Activated naive CD4-positive, alpha-beta T cell treated with anti-CD3 and anti-CD28 coated beads, Interleukin-2, amount 10 ng/mL, durations not matched to agents 7 days and 5 days (primary cell): Measurements from ENCODE around the gene SLC17A2.

Experiments
- CTCF ChIA-PET: fragments of 350-600 bp; sonication (Branson Sonifier 250); formaldehyde crosslinking; loops from one replicate; lab custom pipeline; 2021; ENCODE audit warnings: antibody characterized with exemption; lab: Charles Lee
- DNase-seq: peaks from one replicate; pipeline ENCODE4 v3.0.0-alpha.2; 2020
- H3K27ac Mint-ChIP-seq: one replicate; pipeline ENCODE4 v1.8.0; 2021; ENCODE audit warnings: mild to moderate bottlenecking, moderate library complexity, mixed read lengths
- H3K27me3 Mint-ChIP-seq: one replicate; pipeline ENCODE4 v1.8.0; 2021; ENCODE audit warnings: mild to moderate bottlenecking, mixed read lengths
- H3K36me3 Mint-ChIP-seq: one replicate; pipeline ENCODE4 v1.8.0; 2021; ENCODE audit warnings: mixed read lengths
- H3K4me1 Mint-ChIP-seq: one replicate; pipeline ENCODE4 v1.8.0; 2021; ENCODE audit warnings: mixed read lengths
- H3K4me3 Mint-ChIP-seq: one replicate; pipeline ENCODE4 v1.8.0; 2021; ENCODE audit warnings: mild to moderate bottlenecking, moderate library complexity, mixed read lengths
- H3K9me3 Mint-ChIP-seq: one replicate; pipeline ENCODE4 v1.8.0; 2021; ENCODE audit warnings: mixed read lengths

The SLC17A2 gene

GRCh38 chr6:25919657-25920056 lies 10.8 kb downstream of the SLC17A2 start:
- CTCF ChIA-PET, result interaction anchor here (1.1 to 1.4 kb wide), 2 partner anchors 131 to 201 kb away, joined by 3 read pairs; no protein-coding TSS in a partner anchor
- H3K36me3 Mint-ChIP-seq, result no peaks in the 10 kb centered on the region
- H3K4me3 Mint-ChIP-seq, result no peak overlapping the region
- H3K27me3 Mint-ChIP-seq, result no peaks in the 10 kb centered on the region
- H3K9me3 Mint-ChIP-seq, result no peaks in the 10 kb centered on the region
- H3K27ac Mint-ChIP-seq, result no peak overlapping the region
- DNase-seq, result no peak
- H3K4me1 Mint-ChIP-seq, result no peaks in the 10 kb centered on the region

GRCh38 chr6:25918083-25918683 lies 12.3 kb downstream of the SLC17A2 start:
- H3K4me3 Mint-ChIP-seq, result no peak overlapping the region
- no peaks in the 10 kb centered on the region for H3K9me3 Mint-ChIP-seq
- DNase-seq, result no peak
- H3K4me1 Mint-ChIP-seq, result no peaks in the 10 kb centered on the region
- CTCF ChIA-PET, result no interaction called here
- H3K27ac Mint-ChIP-seq, result no peak overlapping the region
- no peaks in the 10 kb centered on the region for H3K36me3 Mint-ChIP-seq
- no peaks in the 10 kb centered on the region for H3K27me3 Mint-ChIP-seq

- Mint-ChIP-seq H3K27me3 (no peaks in the 10 kb centered on the region), H3K9me3 (no peaks in the 10 kb centered on the region), H3K36me3 (no peaks in the 10 kb centered on the region), H3K4me3 (no peak overlapping the region), H3K27ac (no peak overlapping the region), H3K4me1 (no peaks in the 10 kb centered on the region)
- CTCF ChIA-PET, result no interaction called here
- DNase-seq, result no peak
Observed at GRCh38 chr6:25916789-25917490, 13.6 kb downstream of the SLC17A2 start.

- Mint-ChIP-seq H3K27ac (no peak overlapping the region), H3K27me3 (no peaks in the 10 kb centered on the region), H3K9me3 (no peaks in the 10 kb centered on the region), H3K4me1 (no peaks in the 10 kb centered on the region), H3K4me3 (no peak overlapping the region), H3K36me3 (no peaks in the 10 kb centered on the region)
- CTCF ChIA-PET, result no interaction called here
- no peak for DNase-seq
Observed at GRCh38 chr6:25916330-25916729, 14.2 kb downstream of the SLC17A2 start.

GRCh38 chr6:25913741-25914140 lies 16.8 kb downstream of the SLC17A2 start:
- no peak overlapping the region for H3K4me3 Mint-ChIP-seq
- no peaks in the 10 kb centered on the region for H3K9me3 Mint-ChIP-seq
- H3K27ac Mint-ChIP-seq, result no peak overlapping the region
- H3K36me3 Mint-ChIP-seq, result no peaks in the 10 kb centered on the region
- DNase-seq, result no peak
- no peaks in the 10 kb centered on the region for H3K4me1 Mint-ChIP-seq
- peaks cover 3% of the 10 kb centered on the region for H3K27me3 Mint-ChIP-seq
- CTCF ChIA-PET, result no interaction called here

GRCh38 chr6:25911351-25911750 lies 19.1 kb downstream of the SLC17A2 start:
- H3K4me1 Mint-ChIP-seq, result no peaks in the 10 kb centered on the region
- H3K9me3 Mint-ChIP-seq, result no peaks in the 10 kb centered on the region
- H3K27ac Mint-ChIP-seq, result no peak overlapping the region
- H3K4me3 Mint-ChIP-seq, result no peak overlapping the region
- CTCF ChIA-PET, result interaction anchor here (0.6 kb wide), 1 partner anchor 122 kb away, joined by 5 read pairs; no protein-coding TSS in a partner anchor
- no peak for DNase-seq
- peaks cover 3% of the 10 kb centered on the region for H3K27me3 Mint-ChIP-seq
- H3K36me3 Mint-ChIP-seq, result no peaks in the 10 kb centered on the region

- Mint-ChIP-seq H3K4me3 (no peak overlapping the region), H3K4me1 (peaks cover 2% of the 10 kb centered on the region), H3K36me3 (no peaks in the 10 kb centered on the region), H3K27me3 (peaks cover 7% of the 10 kb centered on the region), H3K9me3 (no peaks in the 10 kb centered on the region), H3K27ac (no peak overlapping the region)
- CTCF ChIA-PET, result no interaction called here
- no peak for DNase-seq
Observed at GRCh38 chr6:25907475-25908014, 22.9 kb downstream of the SLC17A2 start.

GRCh38 chr6:25903467-25904099 lies 26.9 kb downstream of the SLC17A2 start:
- Mint-ChIP-seq H3K9me3 (no peaks in the 10 kb centered on the region), H3K27me3 (peaks cover 6% of the 10 kb centered on the region), H3K4me1 (peaks cover 2% of the 10 kb centered on the region), H3K4me3 (no peak overlapping the region), H3K36me3 (no peaks in the 10 kb centered on the region), H3K27ac (no peak overlapping the region)
- CTCF ChIA-PET, result no interaction called here
- DNase-seq, result no peak

- no peak overlapping the region for H3K27ac Mint-ChIP-seq
- DNase-seq, result no peak
- CTCF ChIA-PET, result interaction anchor here (1.0 kb wide), 1 partner anchor 90 kb away, joined by 3 read pairs; no protein-coding TSS in a partner anchor
- H3K27me3 Mint-ChIP-seq, result peaks cover 6% of the 10 kb centered on the region
- H3K4me3 Mint-ChIP-seq, result no peak overlapping the region
- H3K9me3 Mint-ChIP-seq, result no peaks in the 10 kb centered on the region
- H3K36me3 Mint-ChIP-seq, result no peaks in the 10 kb centered on the region
- H3K4me1 Mint-ChIP-seq, result peaks cover 2% of the 10 kb centered on the region
Observed at GRCh38 chr6:25902071-25902470, 28.4 kb downstream of the SLC17A2 start.

GRCh38 chr6:25900843-25901242 lies 29.6 kb downstream of the SLC17A2 start:
- CTCF ChIA-PET, result interaction anchor here (0.7 kb wide), 1 partner anchor 33 kb away, joined by 3 read pairs; no protein-coding TSS in a partner anchor
- no peaks in the 10 kb centered on the region for H3K9me3 Mint-ChIP-seq
- H3K36me3 Mint-ChIP-seq, result no peaks in the 10 kb centered on the region
- peaks cover 2% of the 10 kb centered on the region for H3K4me1 Mint-ChIP-seq
- DNase-seq, result no peak
- H3K27me3 Mint-ChIP-seq, result peaks cover 6% of the 10 kb centered on the region
- H3K27ac Mint-ChIP-seq, result no peak overlapping the region
- H3K4me3 Mint-ChIP-seq, result no peak overlapping the region

- no peaks in the 10 kb centered on the region for H3K36me3 Mint-ChIP-seq
- H3K27ac Mint-ChIP-seq, result no peak overlapping the region
- DNase-seq, result no peak
- CTCF ChIA-PET, result interaction anchor here (1.0 to 1.6 kb wide), 2 partner anchors 103 to 180 kb away, joined by 4 read pairs; no protein-coding TSS in a partner anchor
- H3K9me3 Mint-ChIP-seq, result no peaks in the 10 kb centered on the region
- peaks cover 3% of the 10 kb centered on the region for H3K27me3 Mint-ChIP-seq
- H3K4me1 Mint-ChIP-seq, result peaks cover 2% of the 10 kb centered on the region
- no peak overlapping the region for H3K4me3 Mint-ChIP-seq
Observed at GRCh38 chr6:25899580-25900408, 30.7 kb downstream of the SLC17A2 start.

- Mint-ChIP-seq H3K9me3 (no peaks in the 10 kb centered on the region), H3K27ac (no peak overlapping the region), H3K4me3 (no peak overlapping the region), H3K36me3 (no peaks in the 10 kb centered on the region), H3K4me1 (peaks cover 2% of the 10 kb centered on the region), H3K27me3 (peaks cover 5% of the 10 kb centered on the region)
- DNase-seq, result no peak
- CTCF ChIA-PET, result interaction anchor here (1.0 to 1.6 kb wide), 2 partner anchors 104 to 179 kb away, joined by 4 read pairs; no protein-coding TSS in a partner anchor
Observed at GRCh38 chr6:25899123-25899522, 31.4 kb downstream of the SLC17A2 start.

GRCh38 chr6:25898289-25898977 lies 32.1 kb downstream of the SLC17A2 start:
- Mint-ChIP-seq H3K4me3 (no peak overlapping the region), H3K4me1 (peaks cover 2% of the 10 kb centered on the region), H3K36me3 (no peaks in the 10 kb centered on the region), H3K9me3 (no peaks in the 10 kb centered on the region), H3K27me3 (peaks cover 7% of the 10 kb centered on the region), H3K27ac (no peak overlapping the region)
- DNase-seq, result no peak
- CTCF ChIA-PET, result interaction anchor here (1.0 to 1.6 kb wide), 2 partner anchors 105 to 178 kb away, joined by 4 read pairs; no protein-coding TSS in a partner anchor
